WTC11 (cell line): ENCODE results near the gene NLN. TPM values are rescaled to one million over a fixed set of nuclear protein-coding genes. Genes with fewer than 3 reads are reported as not detected.

Source experiments
- ATAC-seq: fragments of 200-7000 bp; cut with Tn5 transposase; 2 replicates; pipeline ENCODE4 v1.10.0; 2021; ENCODE audit warnings: mild to moderate bottlenecking, moderate library complexity
- CTCF ChIA-PET: fragments of 300-600 bp; sonication (Branson Sonifier 250); formaldehyde crosslinking; loops from one replicate; lab custom pipeline; 2021; ENCODE audit warnings: antibody characterized with exemption; lab: Charles Lee
- POLR2A ChIA-PET: fragments of 350-600 bp; sonication (Branson Sonifier 250); formaldehyde crosslinking; loops from one replicate; lab custom pipeline; 2021; ENCODE audit warnings: antibody characterized with exemption; lab: Charles Lee
- DNase-seq: peaks from one replicate; pipeline ENCODE4 v3.0.0; 2021; ENCODE audit warnings: low spot score
- H3K27ac Mint-ChIP-seq: 2 replicates; pipeline ENCODE4 v1.8.0; 2021; ENCODE audit warnings: mixed read lengths
- H3K27me3 Mint-ChIP-seq: 2 replicates; pipeline ENCODE4 v1.8.0; 2021; ENCODE audit warnings: low read depth, mild to moderate bottlenecking, moderate library complexity, mixed read lengths
- H3K36me3 Mint-ChIP-seq: 2 replicates; pipeline ENCODE4 v1.8.0; 2021; ENCODE audit warnings: mixed read lengths
- H3K4me1 Mint-ChIP-seq: 2 replicates; pipeline ENCODE4 v1.8.0; 2022; ENCODE audit warnings: mixed read lengths
- H3K4me3 Mint-ChIP-seq: 2 replicates; pipeline ENCODE4 v1.8.0; 2021; ENCODE audit warnings: mild to moderate bottlenecking, moderate library complexity, mixed read lengths
- H3K9me3 Mint-ChIP-seq: 2 replicates; pipeline ENCODE4 v1.8.0; 2021; ENCODE audit warnings: mixed read lengths
- ATF2 ChIP-seq: sonication (generic); formaldehyde crosslinking; IDR thresholded peaks from 2 replicates; pipeline ENCODE4 v1.8.1; 2022; ENCODE audit warnings: low read depth, missing genetic modification reagents, borderline replicate concordance
- ESRRA ChIP-seq: sonication (generic); formaldehyde crosslinking; IDR thresholded peaks from 2 replicates; pipeline ENCODE4 v1.8.1; 2022; ENCODE audit warnings: mild to moderate bottlenecking, missing genetic modification reagents, borderline replicate concordance
- GABPB1 ChIP-seq: sonication (generic); formaldehyde crosslinking; IDR thresholded peaks from 2 replicates; pipeline ENCODE4 v1.8.1; 2023; ENCODE audit warnings: mild to moderate bottlenecking, missing genetic modification reagents
- MYBL2 ChIP-seq: sonication (generic); formaldehyde crosslinking; IDR thresholded peaks from 2 replicates; pipeline ENCODE4 v1.8.1; 2023; ENCODE audit warnings: mild to moderate bottlenecking, moderate library complexity, missing genetic modification reagents
- NFE2L1 ChIP-seq: sonication (generic); formaldehyde crosslinking; IDR thresholded peaks from 2 replicates; pipeline ENCODE4 v1.8.1; 2023; ENCODE audit warnings: missing genetic modification reagents
- NR3C1 ChIP-seq: sonication (generic); formaldehyde crosslinking; conservative IDR thresholded peaks from 2 replicates; pipeline ENCODE4 v1.8.1; 2023; ENCODE audit warnings: low read depth, mild to moderate bottlenecking, missing genetic modification reagents
- OVOL2 ChIP-seq: fragments of 250-450 bp; sonication (Bioruptor Pico); IDR thresholded peaks from 2 replicates; pipeline ENCODE4 v1.9.0; 2021; ENCODE audit warnings: mild to moderate bottlenecking, borderline replicate concordance
- SMAD3 ChIP-seq: sonication (generic); formaldehyde crosslinking; IDR thresholded peaks from 2 replicates; pipeline ENCODE4 v1.8.0; 2022; ENCODE audit warnings: missing genetic modification reagents, mild to moderate bottlenecking, borderline replicate concordance
- SMAD4 ChIP-seq: sonication (generic); formaldehyde crosslinking; IDR thresholded peaks from 2 replicates; pipeline ENCODE4 v1.8.0; 2022; ENCODE audit warnings: mild to moderate bottlenecking, missing genetic modification reagents
- SP1 ChIP-seq: sonication (generic); formaldehyde crosslinking; conservative IDR thresholded peaks from 2 replicates; pipeline ENCODE4 v1.8.1; 2022; ENCODE audit warnings: missing genetic modification reagents
- ZNF317 ChIP-seq: sonication (generic); formaldehyde crosslinking; IDR thresholded peaks from 2 replicates; pipeline ENCODE4 v1.8.1; 2023; ENCODE audit warnings: low read depth, mild to moderate bottlenecking, moderate library complexity, missing genetic modification reagents, borderline replicate concordance
- ZNF396 ChIP-seq: fragments of 250-450 bp; sonication (Bioruptor Pico); IDR thresholded peaks from 2 replicates; pipeline ENCODE4 v1.8.0; 2021; ENCODE audit warnings: mild to moderate bottlenecking, moderate library complexity, borderline replicate concordance
- total RNA-seq: library from RNA; stranded (reverse); gene quantifications from 3 replicates; pipeline ENCODE4 v1.2.3, GENCODE V29; 2021
- TF ChIP-seq, protein P1 (sequence below): sonication (generic); formaldehyde crosslinking; IDR thresholded peaks from 2 replicates; pipeline ENCODE4 v1.8.0; 2022; ENCODE audit warnings: missing genetic modification reagents
- TF ChIP-seq, protein P2 (sequence below): sonication (generic); formaldehyde crosslinking; IDR thresholded peaks from 2 replicates; pipeline ENCODE4 v1.8.0; 2022; ENCODE audit warnings: mild to moderate bottlenecking, missing genetic modification reagents
- TF ChIP-seq, protein P3 (sequence below): fragments of 250-450 bp; sonication (Bioruptor Pico); IDR thresholded peaks from 2 replicates; pipeline ENCODE4 v1.9.0; 2021; ENCODE audit warnings: mild to moderate bottlenecking
- TF ChIP-seq, protein P4 (sequence below): fragments of 250-450 bp; sonication (Bioruptor Pico); IDR thresholded peaks from 2 replicates; pipeline ENCODE4 v1.9.0; 2021; ENCODE audit warnings: mild to moderate bottlenecking

Gene NLN
- total RNA-seq, 1 experiment from 2014 or later = 163 TPM

- DNase-seq (no peak), ATAC-seq (no peak)
- Mint-ChIP-seq H3K27ac (no peak overlapping the region), H3K4me3 (no peak overlapping the region), H3K9me3 (peaks cover 15% of the 10 kb centered on the region), H3K27me3 (no peaks in the 10 kb centered on the region), H3K4me1 (no peaks in the 10 kb centered on the region), H3K36me3 (no peaks in the 10 kb centered on the region)
- POLR2A ChIA-PET = interaction anchor here (0.5 kb wide), 1 partner anchor 10 kb away, joined by 3 read pairs; no protein-coding TSS in a partner anchor
- TF ChIP-seq SMAD3 (CRISPR knock-in tag) (no peak), SP1 (CRISPR knock-in tag) (no peak), NFE2L1 (CRISPR knock-in tag) (no peak), SMAD4 (CRISPR knock-in tag) (no peak), GABPB1 (CRISPR knock-in tag) (no peak), ATF2 (CRISPR knock-in tag) (no peak), ZNF396 (CRISPR knock-in tag) (no peak), MYBL2 (CRISPR knock-in tag) (no peak), ESRRA (CRISPR knock-in tag) (no peak)
- TF ChIP-seq, protein P1, sequence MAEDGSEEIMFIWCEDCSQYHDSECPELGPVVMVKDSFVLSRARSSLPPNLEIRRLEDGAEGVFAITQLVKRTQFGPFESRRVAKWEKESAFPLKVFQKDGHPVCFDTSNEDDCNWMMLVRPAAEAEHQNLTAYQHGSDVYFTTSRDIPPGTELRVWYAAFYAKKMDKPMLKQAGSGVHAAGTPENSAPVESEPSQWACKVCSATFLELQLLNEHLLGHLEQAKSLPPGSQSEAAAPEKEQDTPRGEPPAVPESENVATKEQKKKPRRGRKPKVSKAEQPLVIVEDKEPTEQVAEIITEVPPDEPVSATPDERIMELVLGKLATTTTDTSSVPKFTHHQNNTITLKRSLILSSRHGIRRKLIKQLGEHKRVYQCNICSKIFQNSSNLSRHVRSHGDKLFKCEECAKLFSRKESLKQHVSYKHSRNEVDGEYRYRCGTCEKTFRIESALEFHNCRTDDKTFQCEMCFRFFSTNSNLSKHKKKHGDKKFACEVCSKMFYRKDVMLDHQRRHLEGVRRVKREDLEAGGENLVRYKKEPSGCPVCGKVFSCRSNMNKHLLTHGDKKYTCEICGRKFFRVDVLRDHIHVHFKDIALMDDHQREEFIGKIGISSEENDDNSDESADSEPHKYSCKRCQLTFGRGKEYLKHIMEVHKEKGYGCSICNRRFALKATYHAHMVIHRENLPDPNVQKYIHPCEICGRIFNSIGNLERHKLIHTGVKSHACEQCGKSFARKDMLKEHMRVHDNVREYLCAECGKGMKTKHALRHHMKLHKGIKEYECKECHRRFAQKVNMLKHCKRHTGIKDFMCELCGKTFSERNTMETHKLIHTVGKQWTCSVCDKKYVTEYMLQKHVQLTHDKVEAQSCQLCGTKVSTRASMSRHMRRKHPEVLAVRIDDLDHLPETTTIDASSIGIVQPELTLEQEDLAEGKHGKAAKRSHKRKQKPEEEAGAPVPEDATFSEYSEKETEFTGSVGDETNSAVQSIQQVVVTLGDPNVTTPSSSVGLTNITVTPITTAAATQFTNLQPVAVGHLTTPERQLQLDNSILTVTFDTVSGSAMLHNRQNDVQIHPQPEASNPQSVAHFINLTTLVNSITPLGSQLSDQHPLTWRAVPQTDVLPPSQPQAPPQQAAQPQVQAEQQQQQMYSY (CRISPR knock-in tag) = no peak
- TF ChIP-seq, protein P2, sequence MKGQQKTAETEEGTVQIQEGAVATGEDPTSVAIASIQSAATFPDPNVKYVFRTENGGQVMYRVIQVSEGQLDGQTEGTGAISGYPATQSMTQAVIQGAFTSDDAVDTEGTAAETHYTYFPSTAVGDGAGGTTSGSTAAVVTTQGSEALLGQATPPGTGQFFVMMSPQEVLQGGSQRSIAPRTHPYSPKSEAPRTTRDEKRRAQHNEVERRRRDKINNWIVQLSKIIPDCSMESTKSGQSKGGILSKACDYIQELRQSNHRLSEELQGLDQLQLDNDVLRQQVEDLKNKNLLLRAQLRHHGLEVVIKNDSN = no peak
- TF ChIP-seq, protein P3, sequence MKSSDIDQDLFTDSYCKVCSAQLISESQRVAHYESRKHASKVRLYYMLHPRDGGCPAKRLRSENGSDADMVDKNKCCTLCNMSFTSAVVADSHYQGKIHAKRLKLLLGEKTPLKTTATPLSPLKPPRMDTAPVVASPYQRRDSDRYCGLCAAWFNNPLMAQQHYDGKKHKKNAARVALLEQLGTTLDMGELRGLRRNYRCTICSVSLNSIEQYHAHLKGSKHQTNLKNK (CRISPR knock-in tag) = no peak
- TF ChIP-seq, protein P4, sequence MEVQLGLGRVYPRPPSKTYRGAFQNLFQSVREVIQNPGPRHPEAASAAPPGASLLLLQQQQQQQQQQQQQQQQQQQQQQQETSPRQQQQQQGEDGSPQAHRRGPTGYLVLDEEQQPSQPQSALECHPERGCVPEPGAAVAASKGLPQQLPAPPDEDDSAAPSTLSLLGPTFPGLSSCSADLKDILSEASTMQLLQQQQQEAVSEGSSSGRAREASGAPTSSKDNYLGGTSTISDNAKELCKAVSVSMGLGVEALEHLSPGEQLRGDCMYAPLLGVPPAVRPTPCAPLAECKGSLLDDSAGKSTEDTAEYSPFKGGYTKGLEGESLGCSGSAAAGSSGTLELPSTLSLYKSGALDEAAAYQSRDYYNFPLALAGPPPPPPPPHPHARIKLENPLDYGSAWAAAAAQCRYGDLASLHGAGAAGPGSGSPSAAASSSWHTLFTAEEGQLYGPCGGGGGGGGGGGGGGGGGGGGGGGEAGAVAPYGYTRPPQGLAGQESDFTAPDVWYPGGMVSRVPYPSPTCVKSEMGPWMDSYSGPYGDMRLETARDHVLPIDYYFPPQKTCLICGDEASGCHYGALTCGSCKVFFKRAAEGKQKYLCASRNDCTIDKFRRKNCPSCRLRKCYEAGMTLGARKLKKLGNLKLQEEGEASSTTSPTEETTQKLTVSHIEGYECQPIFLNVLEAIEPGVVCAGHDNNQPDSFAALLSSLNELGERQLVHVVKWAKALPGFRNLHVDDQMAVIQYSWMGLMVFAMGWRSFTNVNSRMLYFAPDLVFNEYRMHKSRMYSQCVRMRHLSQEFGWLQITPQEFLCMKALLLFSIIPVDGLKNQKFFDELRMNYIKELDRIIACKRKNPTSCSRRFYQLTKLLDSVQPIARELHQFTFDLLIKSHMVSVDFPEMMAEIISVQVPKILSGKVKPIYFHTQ = no peak
- CTCF ChIA-PET = no interaction called here
Measured at GRCh38 chr5:65867542-65868195, 145.7 kb downstream of the NLN start.

DNA sequence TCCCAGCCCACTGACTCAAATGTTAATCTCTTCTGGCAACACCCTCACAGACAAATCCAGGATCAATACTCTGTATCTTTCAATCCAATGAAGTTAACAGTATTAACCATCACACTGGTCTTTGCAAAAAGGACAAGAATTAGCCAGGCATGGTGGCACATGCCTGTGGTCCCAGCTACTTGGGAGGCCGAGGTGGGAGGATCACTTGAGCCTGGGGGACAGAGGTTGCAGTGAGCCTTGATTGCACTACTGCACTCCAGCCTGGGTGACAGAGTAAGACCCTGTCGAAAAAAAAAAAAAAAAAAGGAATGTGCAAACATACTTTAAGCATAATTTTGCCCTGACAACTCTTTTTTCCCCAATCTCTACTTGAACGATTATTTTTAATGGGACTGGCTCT lies 146.5 kb downstream of the NLN start:
- H3K27me3 Mint-ChIP-seq = no peaks in the 10 kb centered on the region
- POLR2A ChIA-PET = no interaction called here
- DNase-seq = no peak
- H3K36me3 Mint-ChIP-seq = no peaks in the 10 kb centered on the region
- peaks cover 14% of the 10 kb centered on the region for H3K9me3 Mint-ChIP-seq
- no peak for TF ChIP-seq ZNF317 (CRISPR knock-in tag)
- no peak for TF ChIP-seq NR3C1 (CRISPR knock-in tag)
- TF ChIP-seq OVOL2 (CRISPR knock-in tag) = no peak
- TF ChIP-seq, all 79 proteins: peak for 0
- CTCF ChIA-PET = no interaction called here
- no peak for ATAC-seq
- Mint-ChIP-seq H3K4me3 (no peak overlapping the region), H3K27ac (no peak overlapping the region), H3K4me1 (no peaks in the 10 kb centered on the region)
